Hepatocyte (in vitro differentiated cells): Measurements from ENCODE around the gene THY1.

ENCODE experiments used
- EZH2 ChIP-seq: fragments of 200-600 bp; sonication (generic); IDR thresholded peaks from 2 replicates; pipeline ENCODE4 v1.6.1; 2016; ENCODE audit warnings: antibody characterized with exemption, mild to moderate bottlenecking, borderline replicate concordance
- EZH2phosphoT487 ChIP-seq: fragments of 200-600 bp; sonication (generic); IDR thresholded peaks from one replicate; pipeline ENCODE4 v1.6.1; 2018; ENCODE audit warnings: antibody characterized with exemption, mild to moderate bottlenecking, low read depth, moderate library complexity; ENCODE audit not compliant: unreplicated experiment, severe bottlenecking
- TF ChIP-seq, protein P1 (sequence below): fragments of 200-600 bp; sonication (generic); IDR thresholded peaks from 2 replicates; pipeline ENCODE4 v1.5.1; 2016; ENCODE audit warnings: antibody characterized with exemption, mild to moderate bottlenecking; ENCODE audit not compliant: poor library complexity

GRCh38 chr11:119470317-119471291 lies 47.6 kb upstream of the THY1 start:
- TF ChIP-seq, protein P1, sequence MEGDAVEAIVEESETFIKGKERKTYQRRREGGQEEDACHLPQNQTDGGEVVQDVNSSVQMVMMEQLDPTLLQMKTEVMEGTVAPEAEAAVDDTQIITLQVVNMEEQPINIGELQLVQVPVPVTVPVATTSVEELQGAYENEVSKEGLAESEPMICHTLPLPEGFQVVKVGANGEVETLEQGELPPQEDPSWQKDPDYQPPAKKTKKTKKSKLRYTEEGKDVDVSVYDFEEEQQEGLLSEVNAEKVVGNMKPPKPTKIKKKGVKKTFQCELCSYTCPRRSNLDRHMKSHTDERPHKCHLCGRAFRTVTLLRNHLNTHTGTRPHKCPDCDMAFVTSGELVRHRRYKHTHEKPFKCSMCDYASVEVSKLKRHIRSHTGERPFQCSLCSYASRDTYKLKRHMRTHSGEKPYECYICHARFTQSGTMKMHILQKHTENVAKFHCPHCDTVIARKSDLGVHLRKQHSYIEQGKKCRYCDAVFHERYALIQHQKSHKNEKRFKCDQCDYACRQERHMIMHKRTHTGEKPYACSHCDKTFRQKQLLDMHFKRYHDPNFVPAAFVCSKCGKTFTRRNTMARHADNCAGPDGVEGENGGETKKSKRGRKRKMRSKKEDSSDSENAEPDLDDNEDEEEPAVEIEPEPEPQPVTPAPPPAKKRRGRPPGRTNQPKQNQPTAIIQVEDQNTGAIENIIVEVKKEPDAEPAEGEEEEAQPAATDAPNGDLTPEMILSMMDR = no peak
- TF ChIP-seq EZH2phosphoT487 = no peak
- TF ChIP-seq EZH2 = no peak
